GM21619 (cell line): ENCODE results near the gene ELF2.
A peak's percentile ranks its signal among the peaks of the same experiment; 100 is the strongest.
"Not testable (repeated sequence)": the region's sequence is repeated elsewhere in the genome, so short reads cannot be mapped to it uniquely, and the experiment has no call there.

Experiments
- ATAC-seq: cut with Tn5 transposase; IDR thresholded peaks from one replicate; pipeline ENCODE4 v1.9.1; 2021; ENCODE audit not compliant: unreplicated experiment

Gene ELF2

GRCh38 chr4:139188648-139189416 lies 11.8 kb upstream of the ELF2 start:
- no peak for ATAC-seq

- ATAC-seq, result no peak
These were observed 7.1 kb upstream of the ELF2 start for GRCh38 chr4:139184129-139184528.

- ATAC-seq, result peak; percentile 61
These were observed 1.0 kb upstream of the ELF2 start for GRCh38 chr4:139177869-139178619.

- peak; percentile 25 for ATAC-seq
These were observed 543 bp downstream of the ELF2 start for GRCh38 chr4:139176302-139177048.

- ATAC-seq, result peak; percentile 0
These were observed 1.2 kb downstream of the ELF2 start for GRCh38 chr4:139175646-139176301.

- no peak for ATAC-seq
These were observed 4.9 kb downstream of the ELF2 start for GRCh38 chr4:139171876-139172691.

GRCh38 chr4:139170932-139171331 lies 6.1 kb downstream of the ELF2 start:
- ATAC-seq, result no peak

GRCh38 chr4:139167774-139168444 lies 9.1 kb downstream of the ELF2 start:
- ATAC-seq, result peak; percentile 62

- no peak for ATAC-seq
These were observed 12.3 kb downstream of the ELF2 start for GRCh38 chr4:139164731-139165130.

GRCh38 chr4:139163806-139164206 lies 13.2 kb downstream of the ELF2 start:
- ATAC-seq, result no peak

GRCh38 chr4:139157977-139158376 lies 19.0 kb downstream of the ELF2 start:
- ATAC-seq, result not testable (repeated sequence)

GRCh38 chr4:139154952-139155557 lies 22.0 kb downstream of the ELF2 start:
- no peak for ATAC-seq

- ATAC-seq, result no peak
These were observed 22.5 kb downstream of the ELF2 start for GRCh38 chr4:139154538-139154937.

- no peak for ATAC-seq
These were observed 22.9 kb downstream of the ELF2 start for GRCh38 chr4:139154134-139154421.

- ATAC-seq, result no peak
These were observed 23.4 kb downstream of the ELF2 start for GRCh38 chr4:139153411-139154133.

GRCh38 chr4:139152249-139152648 lies 24.8 kb downstream of the ELF2 start:
- ATAC-seq, result no peak

- no peak for ATAC-seq
These were observed 29.9 kb downstream of the ELF2 start for GRCh38 chr4:139146926-139147629.

- no peak for ATAC-seq
These were observed 31.5 kb downstream of the ELF2 start for GRCh38 chr4:139145552-139145932.
